GM21390 (cell line): Measurements from ENCODE around the gene AURKAIP1.
A peak's percentile ranks its signal among the peaks of the same experiment; 100 is the strongest.

Experiments used
- ATAC-seq: cut with Tn5 transposase; IDR thresholded peaks from one replicate; pipeline ENCODE4 v1.9.1; 2021; ENCODE audit not compliant: unreplicated experiment

The AURKAIP1 gene

DNA sequence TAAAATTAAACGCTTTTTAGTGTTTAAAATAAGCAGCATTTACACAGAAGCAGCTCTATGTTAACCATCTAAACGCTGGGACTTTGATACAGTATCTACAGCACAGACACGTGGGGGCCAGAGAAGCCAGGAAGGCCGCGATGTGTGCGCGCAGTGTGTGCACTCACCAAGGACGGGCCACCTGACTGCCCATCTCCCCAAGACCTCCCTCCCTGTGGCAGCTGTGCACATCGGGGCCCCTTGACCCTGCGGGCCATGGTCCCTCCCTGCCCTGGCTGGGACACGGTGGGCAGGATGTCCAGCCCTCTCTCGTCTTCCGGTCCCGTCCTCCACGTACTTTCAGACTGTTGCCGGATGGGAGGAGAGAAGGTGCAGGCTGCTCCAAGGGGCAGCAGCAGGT is 39.7 kb downstream of the AURKAIP1 start:
- ATAC-seq, result no peak

DNA sequence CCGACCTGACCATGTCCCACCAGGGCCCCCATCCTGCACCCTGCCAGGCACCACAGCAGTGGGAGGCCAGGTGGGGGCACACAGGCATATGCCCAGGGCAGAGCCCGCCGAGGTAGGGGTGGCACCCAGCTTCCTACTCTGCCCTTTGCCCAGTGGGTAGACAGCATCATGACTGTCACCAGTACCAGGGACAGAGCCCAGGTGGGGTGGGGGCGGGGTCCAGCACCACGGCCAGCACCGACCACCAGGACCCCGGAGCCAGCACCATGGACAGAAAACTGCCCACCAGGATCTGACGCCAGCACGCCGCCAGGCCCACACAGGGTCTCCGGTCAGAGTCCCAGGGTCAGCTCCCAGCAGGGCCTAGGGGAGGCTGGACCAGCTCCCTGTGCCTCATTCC is 40.2 kb downstream of the AURKAIP1 start:
- ATAC-seq, result no peak

DNA sequence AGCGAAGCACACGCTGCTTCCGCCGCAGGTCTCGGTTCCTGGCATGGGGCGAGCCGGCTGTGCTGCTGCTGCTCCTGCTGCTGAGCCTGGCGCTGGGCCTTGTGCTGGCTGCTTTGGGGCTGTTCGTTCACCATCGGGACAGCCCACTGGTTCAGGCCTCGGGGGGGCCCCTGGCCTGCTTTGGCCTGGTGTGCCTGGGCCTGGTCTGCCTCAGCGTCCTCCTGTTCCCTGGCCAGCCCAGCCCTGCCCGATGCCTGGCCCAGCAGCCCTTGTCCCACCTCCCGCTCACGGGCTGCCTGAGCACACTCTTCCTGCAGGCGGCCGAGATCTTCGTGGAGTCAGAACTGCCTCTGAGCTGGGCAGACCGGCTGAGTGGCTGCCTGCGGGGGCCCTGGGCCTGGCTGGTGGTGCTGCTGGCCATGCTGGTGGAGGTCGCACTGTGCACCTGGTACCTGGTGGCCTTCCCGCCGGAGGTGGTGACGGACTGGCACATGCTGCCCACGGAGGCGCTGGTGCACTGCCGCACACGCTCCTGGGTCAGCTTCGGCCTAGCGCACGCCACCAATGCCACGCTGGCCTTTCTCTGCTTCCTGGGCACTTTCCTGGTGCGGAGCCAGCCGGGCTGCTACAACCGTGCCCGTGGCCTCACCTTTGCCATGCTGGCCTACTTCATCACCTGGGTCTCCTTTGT is 41.3 kb downstream of the AURKAIP1 start:
- no peak for ATAC-seq

DNA sequence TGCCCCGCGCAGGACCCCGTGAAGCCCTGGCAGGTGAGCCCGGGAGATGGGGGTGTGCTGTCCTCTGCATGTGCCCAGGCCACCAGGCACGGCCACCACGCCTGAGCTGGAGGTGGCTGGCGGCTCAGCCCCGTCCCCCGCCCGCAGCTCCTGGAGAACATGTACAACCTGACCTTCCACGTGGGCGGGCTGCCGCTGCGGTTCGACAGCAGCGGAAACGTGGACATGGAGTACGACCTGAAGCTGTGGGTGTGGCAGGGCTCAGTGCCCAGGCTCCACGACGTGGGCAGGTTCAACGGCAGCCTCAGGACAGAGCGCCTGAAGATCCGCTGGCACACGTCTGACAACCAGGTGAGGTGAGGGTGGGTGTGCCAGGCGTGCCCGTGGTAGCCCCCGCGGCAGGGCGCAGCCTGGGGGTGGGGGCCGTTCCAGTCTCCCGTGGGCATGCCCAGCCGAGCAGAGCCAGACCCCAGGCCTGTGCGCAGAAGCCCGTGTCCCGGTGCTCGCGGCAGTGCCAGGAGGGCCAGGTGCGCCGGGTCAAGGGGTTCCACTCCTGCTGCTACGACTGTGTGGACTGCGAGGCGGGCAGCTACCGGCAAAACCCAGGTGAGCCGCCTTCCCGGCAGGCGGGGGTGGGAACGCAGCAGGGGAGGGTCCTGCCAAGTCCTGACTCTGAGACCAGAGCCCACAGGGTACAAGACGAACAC is 42.1 kb downstream of the AURKAIP1 start:
- no peak for ATAC-seq

DNA sequence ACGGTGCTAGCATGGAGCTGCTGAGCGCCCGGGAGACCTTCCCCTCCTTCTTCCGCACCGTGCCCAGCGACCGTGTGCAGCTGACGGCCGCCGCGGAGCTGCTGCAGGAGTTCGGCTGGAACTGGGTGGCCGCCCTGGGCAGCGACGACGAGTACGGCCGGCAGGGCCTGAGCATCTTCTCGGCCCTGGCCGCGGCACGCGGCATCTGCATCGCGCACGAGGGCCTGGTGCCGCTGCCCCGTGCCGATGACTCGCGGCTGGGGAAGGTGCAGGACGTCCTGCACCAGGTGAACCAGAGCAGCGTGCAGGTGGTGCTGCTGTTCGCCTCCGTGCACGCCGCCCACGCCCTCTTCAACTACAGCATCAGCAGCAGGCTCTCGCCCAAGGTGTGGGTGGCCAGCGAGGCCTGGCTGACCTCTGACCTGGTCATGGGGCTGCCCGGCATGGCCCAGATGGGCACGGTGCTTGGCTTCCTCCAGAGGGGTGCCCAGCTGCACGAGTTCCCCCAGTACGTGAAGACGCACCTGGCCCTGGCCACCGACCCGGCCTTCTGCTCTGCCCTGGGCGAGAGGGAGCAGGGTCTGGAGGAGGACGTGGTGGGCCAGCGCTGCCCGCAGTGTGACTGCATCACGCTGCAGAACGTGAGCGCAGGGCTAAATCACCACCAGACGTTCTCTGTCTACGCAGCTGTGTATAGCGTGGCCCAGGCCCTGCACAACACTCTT is 42.8 kb downstream of the AURKAIP1 start:
- ATAC-seq, result no peak

DNA sequence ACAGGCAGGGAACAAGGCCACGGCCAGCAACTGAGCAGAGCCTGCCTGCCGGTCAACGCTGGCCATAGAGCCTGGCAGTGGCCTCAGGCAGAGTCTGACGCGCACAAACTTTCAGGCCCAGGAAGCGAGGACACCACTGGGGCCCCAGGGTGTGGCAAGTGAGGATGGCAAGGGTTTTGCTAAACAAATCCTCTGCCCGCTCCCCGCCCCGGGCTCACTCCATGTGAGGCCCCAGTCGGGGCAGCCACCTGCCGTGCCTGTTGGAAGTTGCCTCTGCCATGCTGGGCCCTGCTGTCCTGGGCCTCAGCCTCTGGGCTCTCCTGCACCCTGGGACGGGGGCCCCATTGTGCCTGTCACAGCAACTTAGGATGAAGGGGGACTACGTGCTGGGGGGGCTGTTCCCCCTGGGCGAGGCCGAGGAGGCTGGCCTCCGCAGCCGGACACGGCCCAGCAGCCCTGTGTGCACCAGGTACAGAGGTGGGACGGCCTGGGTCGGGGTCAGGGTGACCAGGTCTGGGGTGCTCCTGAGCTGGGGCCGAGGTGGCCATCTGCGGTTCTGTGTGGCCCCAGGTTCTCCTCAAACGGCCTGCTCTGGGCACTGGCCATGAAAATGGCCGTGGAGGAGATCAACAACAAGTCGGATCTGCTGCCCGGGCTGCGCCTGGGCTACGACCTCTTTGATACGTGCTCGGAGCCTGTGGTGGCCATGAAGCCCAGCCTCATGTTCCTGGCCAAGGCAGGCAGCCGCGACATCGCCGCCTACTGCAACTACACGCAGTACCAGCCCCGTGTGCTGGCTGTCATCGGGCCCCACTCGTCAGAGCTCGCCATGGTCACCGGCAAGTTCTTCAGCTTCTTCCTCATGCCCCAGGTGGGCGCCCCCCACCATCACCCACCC is 43.7 kb downstream of the AURKAIP1 start, which contains the start of gene TAS1R3:
TAS1R3 (plus strand) TSS at position 213 of the 898 bp plus-strand sequence; CDS start at position 279, 66 bp downstream.
- no peak for ATAC-seq

DNA sequence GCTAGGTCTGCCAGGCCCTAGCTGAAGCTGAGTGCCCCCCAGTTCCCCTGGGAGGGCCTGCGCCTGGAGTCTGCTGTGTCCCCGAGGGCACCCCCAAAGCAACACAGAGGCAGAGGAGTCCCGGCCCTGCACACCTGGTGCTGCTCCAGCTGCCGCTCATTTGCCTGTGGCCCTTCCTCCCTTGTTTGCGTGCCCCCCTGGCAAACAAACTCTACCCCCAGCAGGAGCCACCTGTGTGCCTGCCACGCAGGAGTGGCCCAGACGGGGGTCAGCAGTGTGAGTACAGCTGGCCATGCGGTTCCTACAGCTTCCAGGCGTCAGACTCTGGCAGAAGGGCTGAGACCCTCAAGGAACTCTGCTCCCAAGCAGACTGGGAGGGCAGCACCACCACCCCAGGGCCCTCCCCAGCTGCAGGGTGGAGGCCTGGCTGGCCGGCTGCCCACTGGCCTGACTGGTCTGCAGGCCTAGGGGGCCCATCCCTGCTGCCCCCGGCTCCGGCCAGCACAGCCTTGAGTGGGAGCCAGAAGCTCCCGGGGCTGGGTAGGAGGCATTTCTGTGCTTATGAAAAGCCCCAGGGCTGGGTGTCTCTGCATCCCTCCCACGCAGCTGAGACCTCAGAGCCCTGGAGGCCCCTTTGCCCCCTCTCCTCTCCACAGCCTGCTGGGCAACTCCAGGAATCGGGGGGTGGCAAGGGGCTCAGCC is 44.5 kb downstream of the AURKAIP1 start:
- ATAC-seq, result no peak

DNA sequence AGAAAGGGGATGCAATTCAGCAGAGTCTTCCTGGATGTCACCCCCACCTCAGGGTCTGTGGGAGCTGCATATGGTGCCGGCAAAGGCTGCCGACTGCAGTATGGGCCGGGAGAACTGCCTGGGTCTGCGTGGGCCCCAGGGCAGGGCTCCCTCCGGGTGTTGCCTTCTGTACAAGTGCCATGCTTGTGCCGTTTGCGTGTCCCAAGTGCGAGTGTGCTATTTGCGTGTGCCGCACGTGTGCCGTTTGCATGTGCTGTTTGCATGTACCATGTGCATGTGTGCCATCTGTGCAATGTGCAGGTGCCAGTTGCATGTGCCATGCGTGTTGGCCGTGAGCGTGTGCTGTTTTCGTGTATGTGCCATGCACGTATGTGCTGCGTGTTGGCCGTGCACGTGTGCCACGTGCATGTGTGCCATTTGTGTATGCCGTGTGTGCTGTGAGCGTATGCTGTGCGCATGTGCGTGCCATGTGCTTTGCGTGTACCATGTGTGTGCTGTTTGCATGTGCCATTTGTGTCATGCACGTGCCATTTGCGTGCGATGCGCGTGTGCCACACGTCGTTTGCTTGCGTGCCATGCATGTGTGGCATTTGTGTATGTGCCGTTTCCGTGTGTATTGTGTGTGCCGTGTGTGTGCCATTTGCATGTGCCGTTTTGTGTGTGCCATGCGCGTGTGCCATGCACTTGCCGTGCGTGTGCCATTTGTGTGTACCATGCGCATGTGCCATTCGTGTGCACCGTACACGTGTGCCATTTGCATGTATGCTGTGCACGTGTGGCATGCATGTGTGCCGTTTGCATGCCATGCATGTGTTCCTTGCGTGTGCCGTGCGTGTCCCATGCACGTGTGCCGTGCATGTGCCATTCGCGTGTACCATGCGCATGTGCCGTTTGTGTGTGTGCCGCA is 45.5 kb downstream of the AURKAIP1 start:
- no peak for ATAC-seq

DNA sequence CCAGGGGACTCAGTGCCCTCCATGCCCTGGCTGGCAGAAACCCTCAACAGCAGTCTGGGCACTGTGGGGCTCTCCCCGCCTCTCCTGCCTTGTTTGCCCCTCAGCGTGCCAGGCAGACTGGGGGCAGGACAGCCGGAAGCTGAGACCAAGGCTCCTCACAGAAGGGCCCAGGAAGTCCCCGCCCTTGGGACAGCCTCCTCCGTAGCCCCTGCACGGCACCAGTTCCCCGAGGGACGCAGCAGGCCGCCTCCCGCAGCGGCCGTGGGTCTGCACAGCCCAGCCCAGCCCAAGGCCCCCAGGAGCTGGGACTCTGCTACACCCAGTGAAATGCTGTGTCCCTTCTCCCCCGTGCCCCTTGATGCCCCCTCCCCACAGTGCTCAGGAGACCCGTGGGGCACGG is 46.8 kb downstream of the AURKAIP1 start:
- no peak for ATAC-seq

DNA sequence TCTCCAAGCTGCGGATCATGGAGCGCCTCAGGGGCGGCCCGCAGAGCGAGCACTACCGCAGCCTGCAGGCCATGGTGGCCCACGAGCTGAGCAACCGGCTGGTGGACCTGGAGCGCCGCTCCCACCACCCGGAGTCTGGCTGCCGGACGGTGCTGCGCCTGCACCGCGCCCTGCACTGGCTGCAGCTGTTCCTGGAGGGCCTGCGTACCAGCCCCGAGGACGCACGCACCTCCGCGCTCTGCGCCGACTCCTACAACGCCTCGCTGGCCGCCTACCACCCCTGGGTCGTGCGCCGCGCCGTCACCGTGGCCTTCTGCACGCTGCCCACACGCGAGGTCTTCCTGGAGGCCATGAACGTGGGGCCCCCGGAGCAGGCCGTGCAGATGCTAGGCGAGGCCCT is 47.7 kb downstream of the AURKAIP1 start:
- no peak for ATAC-seq

DNA sequence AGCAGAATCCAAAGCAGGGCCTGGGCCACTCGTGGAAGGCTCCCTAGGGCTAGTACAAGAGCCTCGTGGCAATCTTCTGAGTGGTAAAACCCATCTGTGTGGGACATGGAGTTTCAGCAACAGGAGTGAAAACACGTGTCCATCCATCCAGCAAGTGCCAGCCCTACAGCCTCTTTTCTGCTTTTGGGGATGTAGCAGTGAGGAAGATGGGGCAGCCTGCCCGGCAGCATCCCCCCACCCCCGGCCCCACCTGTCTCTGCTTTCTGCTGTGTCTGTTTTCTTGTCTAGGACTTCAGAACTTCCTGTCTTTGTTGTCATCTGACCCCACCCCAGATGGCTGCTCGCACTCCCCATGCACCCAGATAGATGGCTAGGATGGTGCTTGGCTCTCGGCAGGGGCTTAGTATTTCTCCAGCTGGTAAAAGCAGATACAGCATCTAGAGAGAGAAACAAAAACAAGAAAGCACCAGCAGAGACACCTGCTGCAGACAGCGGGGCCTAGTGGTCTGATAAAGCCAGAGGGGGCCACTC is 48.9 kb downstream of the AURKAIP1 start:
- no peak for ATAC-seq

DNA sequence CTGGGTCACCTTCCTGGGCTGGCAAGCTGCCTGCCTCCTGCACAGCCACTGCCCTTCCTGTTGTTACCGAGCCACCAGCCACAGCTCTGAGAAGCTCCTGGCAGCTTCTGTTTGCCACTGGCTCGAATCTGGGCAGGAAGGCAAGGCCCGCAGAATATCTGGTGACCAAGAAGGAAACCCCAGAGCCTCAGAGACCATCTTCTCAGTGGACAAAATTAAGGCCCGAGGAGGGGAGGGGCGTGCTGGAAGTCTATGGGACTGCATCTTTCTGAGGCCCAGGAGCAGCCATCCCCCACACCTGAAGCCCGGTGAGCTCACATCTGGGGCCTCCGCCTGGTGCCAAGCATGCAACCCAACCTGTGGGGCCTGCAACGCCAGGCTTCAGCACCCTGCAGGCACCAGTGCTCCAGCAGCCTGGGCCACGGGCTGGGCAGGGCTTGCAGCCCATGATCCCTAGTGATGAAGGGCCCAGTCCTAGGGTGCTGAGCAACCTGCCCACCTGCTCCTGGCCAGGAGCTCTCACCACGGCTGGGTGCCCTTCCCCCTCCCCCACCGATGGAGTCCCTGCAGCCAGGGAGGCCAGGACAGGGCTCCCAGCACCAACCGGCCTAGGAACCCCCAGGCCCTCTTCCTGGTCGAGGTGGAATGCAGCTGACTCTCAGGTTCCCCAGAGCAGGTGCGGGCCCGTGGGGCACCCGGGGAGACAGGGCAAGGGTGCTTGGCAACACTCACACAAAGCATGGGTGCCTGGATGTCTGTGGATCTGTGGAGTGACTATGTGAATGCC is 49.5 kb downstream of the AURKAIP1 start:
- ATAC-seq, result no peak

DNA sequence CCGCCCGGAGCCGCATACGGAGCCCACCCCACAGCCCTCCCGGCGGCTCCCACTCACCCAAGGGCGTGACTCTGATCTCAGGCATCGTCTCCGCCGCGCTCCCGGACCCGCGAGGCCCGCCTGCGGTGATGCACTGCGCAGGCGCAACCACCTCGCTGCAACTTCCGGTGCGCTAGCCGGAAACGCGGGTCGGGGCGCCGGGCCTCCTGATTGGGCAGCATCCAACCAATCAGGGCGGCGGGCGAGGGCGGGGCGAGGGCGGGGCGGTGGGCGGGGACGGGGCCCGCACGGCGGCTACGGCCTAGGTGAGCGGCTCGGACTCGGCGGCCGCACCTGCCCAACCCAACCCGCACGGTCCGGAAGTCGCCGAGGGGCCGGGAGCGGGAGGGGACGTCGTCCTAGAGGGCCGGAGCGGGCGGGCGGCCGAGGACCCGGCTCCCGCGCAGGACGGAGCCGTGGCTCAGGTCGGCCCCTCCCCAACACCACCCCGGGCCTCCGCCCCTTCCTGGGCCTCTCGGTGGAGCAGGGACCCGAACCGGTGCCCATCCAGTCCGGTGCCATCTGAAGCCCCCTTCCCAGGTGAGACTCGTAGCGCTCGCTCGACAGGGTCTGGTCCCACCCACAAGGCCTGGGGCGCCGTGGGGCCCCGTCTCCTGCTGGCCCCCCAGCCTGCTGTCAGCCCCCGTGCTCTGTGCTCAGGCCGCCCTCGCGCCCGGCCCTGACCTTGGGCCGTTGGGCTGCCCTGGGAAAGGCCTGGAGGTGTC is 50.3 kb downstream of the AURKAIP1 start, which contains the start of the genes CPTP and INTS11:
CPTP (plus strand) TSS at position 279 of the 764 bp plus-strand sequence. CDS start 2,109 bp downstream, outside the sequence.
INTS11 (minus strand) TSS at position 137 of the 764 bp plus-strand sequence; CDS start at position 85, 52 bp downstream.
- peak; percentile 56 for ATAC-seq

DNA sequence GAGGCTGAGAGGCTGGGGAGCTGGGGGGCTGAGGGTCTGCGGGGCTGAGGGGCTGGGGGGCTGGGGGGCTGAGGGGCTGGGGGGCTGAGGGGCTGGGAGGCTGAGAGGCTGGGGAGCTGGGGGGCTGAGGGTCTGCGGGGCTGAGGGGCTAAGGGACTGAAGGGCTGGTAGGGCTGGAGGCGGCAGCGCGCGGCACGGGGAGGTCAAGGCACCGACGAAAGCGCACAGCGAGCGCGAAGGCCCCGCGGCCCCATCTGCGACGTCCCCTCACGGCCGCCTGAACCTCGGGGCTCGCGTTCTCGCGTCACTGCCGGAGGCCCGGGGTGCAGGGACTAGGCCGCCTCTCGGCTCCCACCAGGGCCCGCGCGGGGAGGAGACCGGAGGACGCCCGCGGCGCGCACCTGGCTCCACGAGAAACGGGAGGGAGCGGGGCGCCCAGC is 50.9 kb downstream of the AURKAIP1 start:
- ATAC-seq, result peak; percentile 20
